H9 (cell line): ENCODE data around the gene CPLX1. TPM values are rescaled to one million over a fixed set of nuclear protein-coding genes. Genes with fewer than 3 reads are reported as not detected.

Experiments
- DNase-seq: peaks from one replicate; pipeline ENCODE4 v3.0.0-alpha.2; 2017
- H2AFZ ChIP-seq: one replicate; pipeline ENCODE4 v1.6.1; 2013; ENCODE audit warnings: mild to moderate bottlenecking, low read length, control low read depth, moderate library complexity
- H2AK5ac ChIP-seq: 2 replicates; pipeline ENCODE4 v1.6.1; 2013; ENCODE audit warnings: low read length, control low read depth, mixed read lengths; ENCODE audit not compliant: insufficient read length
- H2BK120ac ChIP-seq: one replicate; pipeline ENCODE4 v1.6.1; 2013; ENCODE audit warnings: low read depth, mild to moderate bottlenecking, low read length, control low read depth, inconsistent platforms; ENCODE audit not compliant: poor library complexity, severe bottlenecking
- H2BK12ac ChIP-seq: 2 replicates; pipeline ENCODE4 v1.6.1; 2013; ENCODE audit warnings: low read length, control low read depth, mixed read lengths, low read depth; ENCODE audit not compliant: insufficient read length
- H2BK15ac ChIP-seq: 2 replicates; pipeline ENCODE4 v1.6.1; 2013; ENCODE audit warnings: low read depth, low read length, control low read depth
- H2BK20ac ChIP-seq: one replicate; pipeline ENCODE4 v1.6.1; 2013; ENCODE audit warnings: low read depth, mild to moderate bottlenecking, low read length, control low read depth, inconsistent platforms; ENCODE audit not compliant: poor library complexity, severe bottlenecking
- H2BK5ac ChIP-seq: 2 replicates; pipeline ENCODE4 v1.6.1; 2013; ENCODE audit warnings: low read length, control low read depth, mixed read lengths; ENCODE audit not compliant: insufficient read length
- H3K14ac ChIP-seq: 2 replicates; pipeline ENCODE4 v1.6.1; 2013; ENCODE audit warnings: low read length, control low read depth; ENCODE audit not compliant: insufficient read depth
- H3K18ac ChIP-seq: 2 replicates; pipeline ENCODE4 v1.6.1; 2013; ENCODE audit warnings: low read depth, mild to moderate bottlenecking, mixed read lengths, low read length, control low read depth; ENCODE audit not compliant: insufficient read length
- H3K23ac ChIP-seq: 2 replicates; pipeline ENCODE4 v1.6.1; 2013; ENCODE audit warnings: low read length, control low read depth, mixed read lengths, low read depth; ENCODE audit not compliant: insufficient read length
- H3K23me2 ChIP-seq: 2 replicates; pipeline ENCODE4 v1.6.1; 2013; ENCODE audit warnings: low read depth, mild to moderate bottlenecking, mixed read lengths, low read length, control low read depth; ENCODE audit not compliant: insufficient read length, poor library complexity, severe bottlenecking
- H3K27ac ChIP-seq: 2 replicates; pipeline ENCODE4 v1.5.1; 2013; ENCODE audit warnings: low read length, control low read depth, mixed read lengths, low read depth; ENCODE audit not compliant: insufficient read length
- H3K27me3 ChIP-seq: 2 replicates; pipeline ENCODE4 v1.6.1; 2013; ENCODE audit warnings: low read length, control low read depth, inconsistent platforms; ENCODE audit not compliant: insufficient read depth
- H3K4ac ChIP-seq: 2 replicates; pipeline ENCODE4 v1.6.1; 2013; ENCODE audit warnings: low read depth, mild to moderate bottlenecking, control low read depth, inconsistent platforms, low read length, moderate library complexity
- H3K4me1 ChIP-seq: 2 replicates; pipeline ENCODE4 v1.6.1; 2013; ENCODE audit warnings: low read length, control low read depth, inconsistent platforms; ENCODE audit not compliant: insufficient read depth
- H3K4me2 ChIP-seq: 2 replicates; pipeline ENCODE4 v1.6.1; 2013; ENCODE audit warnings: low read length, control low read depth, mixed read lengths; ENCODE audit not compliant: insufficient read length, insufficient read depth
- H3K56ac ChIP-seq: 2 replicates; pipeline ENCODE4 v1.6.1; 2013; ENCODE audit warnings: low read depth, mild to moderate bottlenecking, mixed read lengths, low read length, control low read depth; ENCODE audit not compliant: insufficient read length
- H3K79me1 ChIP-seq: 2 replicates; pipeline ENCODE4 v1.6.1; 2013; ENCODE audit warnings: low read depth, mild to moderate bottlenecking, moderate library complexity, low read length, control low read depth, inconsistent platforms; ENCODE audit not compliant: insufficient read depth, poor library complexity, severe bottlenecking
- H3K79me2 ChIP-seq: 2 replicates; pipeline ENCODE4 v1.6.1; 2013; ENCODE audit warnings: low read length, control low read depth, inconsistent platforms; ENCODE audit not compliant: insufficient read depth
- H3K9ac ChIP-seq: 2 replicates; pipeline ENCODE4 v1.6.1; 2013; ENCODE audit warnings: low read length, control low read depth, mixed read lengths; ENCODE audit not compliant: insufficient read length; ENCODE audit errors: extremely low read depth
- H3K9me3 ChIP-seq: one replicate; pipeline ENCODE4 v1.6.1; 2013; ENCODE audit warnings: low read depth, low read length, inconsistent platforms; ENCODE audit not compliant: control insufficient read depth
- H3T11ph ChIP-seq: one replicate; pipeline ENCODE4 v1.6.1; 2013; ENCODE audit warnings: mild to moderate bottlenecking, low read length, control low read depth, inconsistent platforms
- H4K20me1 ChIP-seq: one replicate; pipeline ENCODE4 v1.6.1; 2013; ENCODE audit not compliant: control insufficient read depth, insufficient read length, insufficient read depth
- H4K5ac ChIP-seq: 2 replicates; pipeline ENCODE4 v1.6.1; 2013; ENCODE audit warnings: low read depth, mild to moderate bottlenecking, mixed read lengths, low read length, control low read depth; ENCODE audit not compliant: insufficient read length
- H4K8ac ChIP-seq: replicated peaks from 2 replicates; pipeline ENCODE4 v1.6.1; 2013; ENCODE audit warnings: low read length, control low read depth, mixed read lengths, low read depth; ENCODE audit not compliant: insufficient read length
- H4K91ac ChIP-seq: 2 replicates; pipeline ENCODE4 v1.6.1; 2013; ENCODE audit warnings: low read depth, mild to moderate bottlenecking, moderate library complexity, mixed read lengths, low read length, control low read depth; ENCODE audit not compliant: insufficient read length
- H3K27ac Mint-ChIP-seq, 3 experiments: 2 replicates in 2 of 3; 3 replicates in 1 of 3; pipeline ENCODE4 v1.8.0; 2020 to 2021; ENCODE audit warnings: mixed read lengths in 3 of 3, mild to moderate bottlenecking in 1 of 3, moderate library complexity in 1 of 3
- H3K27me3 Mint-ChIP-seq: 2 replicates; pipeline ENCODE4 v1.8.0; 2021; ENCODE audit warnings: low read depth, mild to moderate bottlenecking, moderate library complexity, mixed read lengths
- H3K36me3 Mint-ChIP-seq, 3 experiments: 2 replicates in 2 of 3; 3 replicates in 1 of 3; pipeline ENCODE4 v1.8.0; 2020 to 2021; ENCODE audit warnings: low read depth in 3 of 3, mixed read lengths in 3 of 3; ENCODE audit not compliant: insufficient read depth in 1 of 3
- H3K4me1 Mint-ChIP-seq, 2 experiments: 2 replicates each; pipeline ENCODE4 v1.8.0; 2020; ENCODE audit warnings: mixed read lengths in 2 of 2
- H3K4me3 Mint-ChIP-seq, 2 experiments: 2 replicates in 1 of 2; 3 replicates in 1 of 2; pipeline ENCODE4 v1.8.0; 2020 to 2021; ENCODE audit warnings: mild to moderate bottlenecking in 2 of 2, mixed read lengths in 2 of 2, moderate library complexity in 1 of 2
- H3K9me3 Mint-ChIP-seq, 2 experiments: 2 replicates in 1 of 2; 3 replicates in 1 of 2; pipeline ENCODE4 v1.8.0; 2020; ENCODE audit warnings: mild to moderate bottlenecking in 2 of 2, mixed read lengths in 2 of 2, moderate library complexity in 1 of 2
- CTCF ChIP-seq: fragments of 200-600 bp; sonication (generic); conservative IDR thresholded peaks from 3 replicates; pipeline ENCODE4 v1.8.0; 2021; ENCODE audit warnings: antibody characterized with exemption, mild to moderate bottlenecking
- WGBS: extraction: QIAGEN DNeasy Blood & Tissue Kit; methylation state at CpG from one replicate; pipeline ENCODE4 v1.1.7; 2013; ENCODE audit warnings: missing lambda C conversion rate, low lambda C conversion rate, mixed read lengths; ENCODE audit not compliant: insufficient read length; ENCODE audit errors: extremely low coverage; 5-methylcytosine and 5-hydroxymethylcytosine counted together
- total RNA-seq: library from RNA; stranded (reverse); gene quantifications from 2 replicates; pipeline ENCODE4 v1.2.1, GENCODE V29; 2021

CPLX1 gene
- total RNA-seq, 1 experiment from 2014 or later = 0.90 TPM

GRCh38 chr4:771464-771863 is 54.5 kb downstream of the CPLX1 start:
- Histone ChIP-seq H3K14ac (no peak overlapping the region), H3K4me1 (no peaks in the 10 kb centered on the region), H3K9ac (no peak overlapping the region), H3T11ph (no peak overlapping the region), H3K4me2 (no peak overlapping the region), H2BK120ac (no peak overlapping the region), H4K5ac (no peak overlapping the region), H3K23ac (no peak overlapping the region), H2BK5ac (no peak overlapping the region), H3K27me3 (no peaks in the 10 kb centered on the region), H3K56ac (no peak overlapping the region), H2BK15ac (no peak overlapping the region), H2AK5ac (no peak overlapping the region), H2AFZ (no peak overlapping the region), H4K91ac (no peak overlapping the region), H2BK20ac (no peak overlapping the region), H3K9me3 (no peaks in the 10 kb centered on the region), H3K23me2 (no peaks in the 10 kb centered on the region), H3K27ac (no peak overlapping the region), H3K4ac (no peak overlapping the region), H2BK12ac (no peak overlapping the region), H4K20me1 (no peaks in the 10 kb centered on the region), H3K18ac (no peak overlapping the region), H3K79me2 (peaks cover 5% of the 10 kb centered on the region; the same call in 1 of the 2 replicates), H4K8ac (no peak overlapping the region), H3K79me1 (no peaks in the 10 kb centered on the region)
- no CpG with 5 or more reads among the region's 6 CpGs for WGBS
- Mint-ChIP-seq H3K36me3 (peaks cover 45 to 80% (median 67%) of the 10 kb centered on the region in 3 experiments), H3K9me3 (no peaks in the 10 kb centered on the region; a peak in 1 of 5 replicates), H3K4me1 (peaks cover 19 to 24% of the 10 kb centered on the region in 2 experiments), H3K4me3 (no peak overlapping the region), H3K27ac (no peak overlapping the region), H3K27me3 (no peaks in the 10 kb centered on the region)
- no peak for TF ChIP-seq CTCF
- DNase-seq = no peak
